HG03521 (cell line): ENCODE data around the gene HOXA3.
A peak's percentile ranks its signal among the peaks of the same experiment; 100 is the strongest.

Experiments used
- ATAC-seq: cut with Tn5 transposase; IDR thresholded peaks from one replicate; pipeline ENCODE4 v1.9.1; 2021; ENCODE audit warnings: mild to moderate bottlenecking, moderate library complexity; ENCODE audit not compliant: unreplicated experiment

The HOXA3 gene

GRCh38 chr7:27145914-27146412 lies 6.4 kb downstream of the HOXA3 start:
- ATAC-seq = no peak

- no peak for ATAC-seq
Observed at GRCh38 chr7:27145165-27145913, 7.0 kb downstream of the HOXA3 start.

GRCh38 chr7:27144781-27145164 lies 7.6 kb downstream of the HOXA3 start:
- ATAC-seq = no peak

- no peak for ATAC-seq
Observed at GRCh38 chr7:27143950-27144780, 8.2 kb downstream of the HOXA3 start.

- peak; percentile 55 for ATAC-seq
Observed at GRCh38 chr7:27143023-27143949, 9.1 kb downstream of the HOXA3 start, which contains the start of gene HOXA5. TSS of gene HOXA5 (minus strand) at chr7:27143681. CDS start at chr7:27143607, 74 bp downstream.

GRCh38 chr7:27142580-27143022 lies 9.8 kb downstream of the HOXA3 start:
- ATAC-seq = no peak

GRCh38 chr7:27141923-27142579 lies 10.3 kb downstream of the HOXA3 start:
- no peak for ATAC-seq

- no peak for ATAC-seq
Observed at GRCh38 chr7:27141137-27141922, 11.1 kb downstream of the HOXA3 start.

- no peak for ATAC-seq
Observed at GRCh38 chr7:27140126-27140857, 12.1 kb downstream of the HOXA3 start.

GRCh38 chr7:27139334-27140125 lies 12.9 kb downstream of the HOXA3 start:
- no peak for ATAC-seq

GRCh38 chr7:27138985-27139333 lies 13.4 kb downstream of the HOXA3 start:
- ATAC-seq = no peak

GRCh38 chr7:27138472-27138871 lies 13.9 kb downstream of the HOXA3 start:
- no peak for ATAC-seq

- no peak for ATAC-seq
Observed at GRCh38 chr7:27137640-27138315, 14.6 kb downstream of the HOXA3 start.

GRCh38 chr7:27134392-27134791 lies 18.0 kb downstream of the HOXA3 start:
- ATAC-seq = no peak

- ATAC-seq = no peak
Observed at GRCh38 chr7:27133409-27134231, 18.8 kb downstream of the HOXA3 start.

- no peak for ATAC-seq
Observed at GRCh38 chr7:27132978-27133377, 19.4 kb downstream of the HOXA3 start.

- no peak for ATAC-seq
Observed at GRCh38 chr7:27132214-27132613, 20.2 kb downstream of the HOXA3 start.
